HG03558 (cell line): ENCODE data around the gene PCDHB5.
"Not testable (repeated sequence)": the region's sequence is repeated elsewhere in the genome, so short reads cannot be mapped to it uniquely, and the experiment has no call there.

Source experiments
- ATAC-seq: cut with Tn5 transposase; IDR thresholded peaks from one replicate; pipeline ENCODE4 v1.9.1; 2021; ENCODE audit warnings: moderate number of reproducible peaks; ENCODE audit not compliant: unreplicated experiment; ENCODE audit errors: extremely low read depth

Gene PCDHB5

DNA sequence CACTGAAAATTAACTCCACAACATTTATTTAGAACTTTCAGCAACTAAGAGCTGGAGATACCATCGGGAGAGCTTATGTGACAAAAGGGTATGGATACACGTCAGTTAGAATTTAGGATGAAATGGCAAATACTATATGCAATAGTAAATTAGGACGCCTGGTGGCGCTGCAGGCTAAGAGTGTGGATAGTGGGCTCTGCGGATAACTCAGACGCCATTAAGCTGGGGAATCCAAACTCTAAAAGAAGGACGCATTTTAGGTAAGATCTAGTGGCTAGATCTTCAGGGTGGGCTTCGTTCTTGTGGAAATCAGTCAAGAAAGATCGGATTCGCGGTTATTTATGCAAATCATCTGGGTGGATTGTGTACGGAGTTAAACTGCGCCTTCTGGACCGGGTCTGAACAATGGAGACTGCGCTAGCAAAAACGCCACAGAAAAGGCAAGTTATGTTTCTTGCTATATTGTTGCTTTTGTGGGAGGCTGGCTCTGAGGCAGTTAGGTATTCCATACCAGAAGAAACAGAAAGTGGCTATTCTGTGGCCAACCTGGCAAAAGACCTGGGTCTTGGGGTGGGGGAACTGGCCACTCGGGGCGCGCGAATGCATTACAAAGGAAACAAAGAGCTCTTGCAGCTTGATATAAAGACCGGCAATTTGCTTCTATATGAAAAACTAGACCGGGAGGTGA is at the start of gene PCDHB5:
TSS of gene PCDHB5 (plus strand) at position 177 of the 688 bp plus-strand sequence. CDS start at position 406, 229 bp downstream.
- ATAC-seq, result no peak

DNA sequence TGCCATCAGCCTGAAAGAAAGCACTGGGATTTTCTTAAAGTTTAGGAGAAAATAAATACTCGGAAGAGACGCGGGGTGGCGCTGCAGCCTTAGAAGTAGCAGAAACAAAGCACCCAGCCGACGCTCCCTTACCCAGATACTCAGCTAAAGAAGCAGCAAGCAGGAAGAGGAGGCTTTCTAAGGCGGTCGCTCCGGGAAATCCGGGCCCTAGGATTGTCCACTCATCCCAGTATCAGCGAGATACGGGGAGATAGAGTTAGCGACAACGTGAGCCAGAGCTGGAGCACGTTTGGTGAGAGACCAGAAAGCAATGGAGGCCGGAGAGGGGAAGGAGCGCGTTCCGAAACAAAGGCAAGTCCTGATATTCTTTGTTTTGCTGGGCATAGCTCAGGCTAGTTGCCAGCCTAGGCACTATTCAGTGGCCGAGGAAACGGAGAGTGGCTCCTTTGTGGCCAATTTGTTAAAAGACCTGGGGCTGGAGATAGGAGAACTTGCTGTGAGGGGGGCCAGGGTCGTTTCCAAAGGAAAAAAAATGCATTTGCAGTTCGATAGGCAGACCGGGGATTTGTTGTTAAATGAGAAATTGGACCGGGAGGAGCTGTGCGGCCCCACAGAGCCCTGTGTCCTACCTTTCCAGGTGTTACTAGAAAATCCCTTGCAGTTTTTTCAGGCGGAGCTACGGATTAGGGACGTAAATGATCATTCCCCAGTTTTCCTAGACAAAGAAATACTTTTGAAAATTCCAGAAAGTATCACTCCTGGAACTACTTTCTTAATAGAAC is 40.3 kb upstream of the PCDHB5 start, which contains the start of gene PCDHB2:
TSS of gene PCDHB2 (plus strand) at position 135 of the 782 bp plus-strand sequence. CDS start at position 311, 176 bp downstream.
- no peak for ATAC-seq

DNA sequence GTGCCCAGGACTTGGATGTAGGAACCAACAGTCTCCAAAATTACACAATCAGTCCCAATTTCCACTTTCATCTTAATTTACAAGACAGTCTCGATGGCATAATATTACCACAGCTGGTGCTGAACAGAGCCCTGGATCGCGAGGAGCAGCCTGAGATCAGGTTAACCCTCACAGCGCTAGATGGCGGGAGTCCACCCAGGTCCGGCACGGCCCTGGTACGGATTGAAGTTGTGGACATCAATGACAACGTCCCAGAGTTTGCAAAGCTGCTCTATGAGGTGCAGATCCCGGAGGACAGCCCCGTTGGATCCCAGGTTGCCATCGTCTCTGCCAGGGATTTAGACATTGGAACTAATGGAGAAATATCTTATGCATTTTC is 39.8 kb upstream of the PCDHB5 start:
- no peak for ATAC-seq

DNA sequence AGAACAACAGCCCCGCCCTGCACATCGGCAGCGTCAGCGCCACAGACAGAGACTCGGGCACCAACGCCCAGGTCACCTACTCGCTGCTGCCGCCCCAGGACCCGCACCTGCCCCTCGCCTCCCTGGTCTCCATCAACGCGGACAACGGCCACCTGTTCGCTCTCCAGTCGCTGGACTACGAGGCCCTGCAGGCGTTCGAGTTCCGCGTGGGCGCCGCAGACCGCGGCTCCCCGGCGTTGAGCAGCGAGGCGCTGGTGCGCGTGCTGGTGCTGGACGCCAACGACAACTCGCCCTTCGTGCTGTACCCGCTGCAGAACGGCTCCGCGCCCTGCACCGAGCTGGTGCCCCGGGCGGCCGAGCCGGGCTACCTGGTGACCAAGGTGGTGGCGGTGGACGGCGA is 38.8 kb upstream of the PCDHB5 start:
- ATAC-seq, result not testable (repeated sequence)

DNA sequence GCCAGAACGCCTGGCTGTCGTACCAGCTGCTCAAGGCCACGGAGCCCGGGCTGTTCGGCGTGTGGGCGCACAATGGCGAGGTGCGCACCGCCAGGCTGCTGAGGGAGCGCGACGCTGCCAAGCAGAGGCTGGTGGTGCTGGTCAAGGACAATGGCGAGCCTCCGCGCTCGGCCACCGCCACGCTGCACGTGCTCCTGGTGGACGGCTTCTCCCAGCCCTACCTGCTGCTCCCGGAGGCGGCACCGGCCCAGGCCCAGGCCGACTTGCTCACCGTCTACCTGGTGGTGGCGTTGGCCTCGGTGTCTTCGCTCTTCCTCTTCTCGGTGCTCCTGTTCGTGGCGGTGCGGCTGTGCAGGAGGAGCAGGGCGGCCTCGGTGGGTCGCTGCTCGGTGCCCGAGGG is 38.4 kb upstream of the PCDHB5 start:
- ATAC-seq, result not testable (repeated sequence)

DNA sequence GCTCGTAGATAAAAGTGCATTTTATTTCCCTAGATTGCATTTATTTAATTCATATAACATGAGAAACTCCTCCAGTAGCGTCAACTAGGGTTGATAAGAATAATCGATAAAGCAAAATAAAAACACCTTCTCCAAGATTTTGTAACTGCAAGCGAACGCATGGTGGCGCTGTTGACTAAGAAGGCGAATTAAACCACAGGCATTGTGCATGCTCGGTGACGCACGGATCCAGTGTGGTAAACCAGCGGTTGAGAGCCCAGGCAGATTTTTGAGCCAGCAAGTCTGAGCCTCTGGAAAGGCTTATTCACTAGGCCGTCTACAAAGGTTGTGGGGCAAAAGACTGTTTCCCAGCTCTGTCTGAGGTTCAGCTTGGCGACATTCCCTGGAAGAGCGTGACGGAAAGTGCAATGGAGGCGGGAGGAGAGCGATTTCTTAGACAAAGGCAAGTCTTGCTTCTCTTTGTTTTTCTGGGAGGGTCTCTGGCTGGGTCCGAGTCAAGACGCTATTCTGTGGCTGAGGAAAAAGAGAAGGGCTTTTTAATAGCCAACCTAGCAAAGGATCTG is 34.7 kb upstream of the PCDHB5 start, which contains the start of gene PCDHB3:
TSS of gene PCDHB3 (plus strand) at position 231 of the 563 bp plus-strand sequence. CDS start at position 408, 177 bp downstream.
- no peak for ATAC-seq

DNA sequence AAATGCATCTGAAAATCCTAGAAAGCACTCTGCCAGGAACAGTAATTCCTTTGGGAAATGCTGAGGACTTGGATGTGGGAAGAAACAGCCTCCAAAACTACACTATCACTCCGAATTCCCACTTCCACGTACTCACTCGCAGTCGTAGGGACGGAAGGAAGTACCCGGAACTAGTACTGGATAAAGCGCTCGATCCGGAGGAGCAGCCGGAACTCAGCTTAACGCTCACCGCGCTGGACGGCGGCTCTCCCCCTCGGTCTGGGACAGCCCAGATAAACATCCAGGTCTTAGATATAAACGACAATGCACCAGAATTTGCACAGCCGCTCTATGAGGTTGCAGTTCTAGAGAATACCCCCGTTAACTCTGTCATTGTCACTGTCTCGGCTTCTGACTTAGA is 33.9 kb upstream of the PCDHB5 start:
- no peak for ATAC-seq

DNA sequence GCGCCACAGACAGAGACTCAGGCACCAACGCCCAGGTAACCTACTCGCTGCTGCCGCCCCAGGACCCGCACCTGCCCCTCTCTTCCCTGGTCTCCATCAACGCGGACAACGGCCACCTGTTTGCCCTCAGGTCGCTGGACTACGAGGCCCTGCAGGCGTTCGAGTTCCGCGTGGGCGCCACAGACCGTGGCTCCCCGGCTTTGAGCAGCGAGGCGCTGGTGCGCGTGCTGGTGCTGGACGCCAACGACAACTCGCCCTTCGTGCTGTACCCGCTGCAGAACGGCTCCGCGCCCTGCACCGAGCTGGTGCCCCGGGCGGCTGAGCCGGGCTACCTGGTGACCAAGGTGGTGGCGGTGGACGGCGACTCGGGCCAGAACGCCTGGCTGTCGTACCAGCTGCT is 32.9 kb upstream of the PCDHB5 start:
- ATAC-seq, result not testable (repeated sequence)

DNA sequence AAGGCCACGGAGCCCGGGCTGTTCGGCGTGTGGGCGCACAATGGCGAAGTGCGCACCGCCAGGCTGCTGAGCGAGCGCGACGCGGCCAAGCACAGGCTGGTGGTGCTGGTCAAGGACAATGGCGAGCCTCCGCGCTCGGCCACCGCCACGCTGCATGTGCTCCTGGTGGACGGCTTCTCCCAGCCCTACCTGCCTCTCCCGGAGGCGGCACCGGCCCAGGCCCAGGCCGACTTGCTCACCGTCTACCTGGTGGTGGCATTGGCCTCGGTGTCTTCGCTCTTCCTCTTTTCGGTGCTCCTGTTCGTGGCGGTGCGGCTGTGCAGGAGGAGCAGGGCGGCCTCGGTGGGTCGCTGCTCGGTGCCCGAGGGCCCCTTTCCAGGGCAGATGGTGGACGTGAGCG is 32.5 kb upstream of the PCDHB5 start:
- ATAC-seq, result not testable (repeated sequence)

DNA sequence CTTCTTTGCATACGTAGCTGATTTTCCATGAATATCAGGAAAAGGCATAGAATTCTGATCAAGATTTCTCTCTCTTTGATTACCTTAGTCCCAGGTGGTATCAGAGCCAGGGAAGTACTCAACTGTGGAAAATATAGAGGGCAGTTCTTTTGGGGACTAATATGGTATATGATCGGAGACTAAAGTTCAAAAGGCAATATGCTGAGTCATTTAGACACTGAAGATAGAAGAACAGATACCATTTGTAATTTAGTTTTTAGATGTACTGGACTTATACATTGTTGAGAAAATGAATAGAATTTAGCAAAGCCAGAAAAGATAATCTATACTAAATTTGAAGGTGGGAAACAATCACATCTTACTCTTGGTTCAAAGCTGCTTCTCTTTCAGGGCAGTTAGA is 29.7 kb upstream of the PCDHB5 start:
- no peak for ATAC-seq

DNA sequence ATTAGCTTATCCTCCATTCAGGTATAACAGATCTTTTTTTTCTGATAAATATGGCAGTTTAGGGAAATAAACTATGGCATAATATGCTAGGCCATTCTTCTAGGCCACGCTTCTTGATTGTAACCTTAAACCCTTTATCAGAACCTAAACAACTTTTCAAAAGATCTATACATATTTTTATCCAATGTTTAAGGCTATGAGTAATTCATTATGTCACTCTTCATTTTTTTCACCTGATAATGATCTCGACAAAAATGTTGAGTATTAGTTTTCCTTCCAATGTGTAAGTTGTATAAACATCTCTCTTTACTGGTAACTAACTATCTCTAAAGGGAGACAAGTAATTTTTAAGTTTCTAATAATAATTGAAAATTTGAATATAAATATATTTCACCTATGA is 15.8 kb upstream of the PCDHB5 start:
- ATAC-seq, result no peak

DNA sequence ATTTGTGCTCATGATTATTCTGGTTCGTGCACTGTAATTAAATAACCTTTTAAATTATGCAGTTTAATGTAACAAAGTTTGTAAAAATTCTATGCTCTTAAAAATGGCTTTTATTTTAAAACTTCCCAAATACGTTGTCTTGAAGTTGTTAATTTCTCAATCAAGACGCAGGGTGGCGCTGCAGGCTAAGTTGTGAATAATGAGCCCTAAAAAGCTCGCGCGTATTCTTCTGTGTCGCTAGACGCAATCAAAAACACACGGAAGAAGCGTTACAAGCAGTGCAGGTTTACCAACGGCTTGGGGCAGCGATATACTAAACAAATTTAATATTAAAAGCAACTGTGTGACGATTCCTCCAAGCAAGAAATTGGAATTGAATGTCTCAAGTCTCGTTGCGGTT is 13.4 kb upstream of the PCDHB5 start, which contains the start of gene PCDHB4:
TSS of gene PCDHB4 (plus strand) at position 256 of the 400 bp plus-strand sequence. CDS start 181 bp downstream, outside the sequence.
- ATAC-seq, result no peak

DNA sequence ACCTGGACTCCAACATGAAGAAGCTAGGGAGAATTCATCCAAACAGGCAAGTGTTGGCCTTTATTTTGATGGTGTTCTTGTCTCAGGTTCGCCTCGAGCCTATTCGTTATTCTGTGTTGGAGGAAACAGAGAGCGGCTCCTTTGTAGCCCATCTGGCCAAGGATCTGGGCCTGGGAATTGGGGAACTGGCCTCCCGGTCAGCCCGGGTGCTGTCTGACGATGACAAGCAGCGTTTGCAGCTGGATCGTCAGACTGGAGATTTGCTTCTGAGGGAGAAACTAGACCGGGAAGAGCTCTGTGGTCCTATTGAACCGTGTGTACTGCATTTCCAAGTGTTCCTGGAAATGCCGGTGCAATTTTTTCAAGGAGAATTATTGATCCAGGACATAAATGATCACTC is 13.0 kb upstream of the PCDHB5 start:
- no peak for ATAC-seq

DNA sequence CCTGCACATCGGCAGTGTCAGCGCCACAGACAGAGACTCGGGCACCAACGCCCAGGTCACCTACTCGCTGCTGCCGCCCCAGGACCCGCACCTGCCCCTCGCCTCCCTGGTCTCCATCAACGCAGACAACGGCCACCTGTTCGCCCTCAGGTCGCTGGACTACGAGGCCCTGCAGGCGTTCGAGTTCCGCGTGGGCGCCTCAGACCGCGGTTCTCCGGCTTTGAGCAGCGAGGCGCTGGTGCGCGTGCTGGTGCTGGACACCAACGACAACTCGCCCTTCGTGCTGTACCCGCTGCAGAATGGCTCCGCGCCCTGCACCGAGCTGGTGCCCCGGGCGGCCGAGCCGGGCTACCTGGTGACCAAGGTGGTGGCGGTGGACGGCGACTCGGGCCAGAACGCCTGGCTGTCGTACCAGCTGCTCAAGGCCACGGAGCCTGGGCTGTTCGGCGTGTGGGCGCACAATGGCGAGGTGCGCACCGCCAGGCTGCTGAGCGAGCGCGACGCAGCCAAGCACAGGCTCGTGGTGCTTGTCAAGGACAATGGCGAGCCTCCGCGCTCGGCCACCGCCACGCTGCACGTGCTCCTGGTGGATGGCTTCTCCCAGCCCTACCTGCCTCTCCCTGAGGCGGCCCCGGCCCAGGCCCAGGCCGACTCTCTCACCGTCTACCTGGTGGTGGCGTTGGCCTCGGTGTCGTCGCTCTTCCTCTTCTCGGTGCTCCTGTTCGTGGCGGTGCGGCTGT is 11.4 kb upstream of the PCDHB5 start:
- not testable (repeated sequence) for ATAC-seq

DNA sequence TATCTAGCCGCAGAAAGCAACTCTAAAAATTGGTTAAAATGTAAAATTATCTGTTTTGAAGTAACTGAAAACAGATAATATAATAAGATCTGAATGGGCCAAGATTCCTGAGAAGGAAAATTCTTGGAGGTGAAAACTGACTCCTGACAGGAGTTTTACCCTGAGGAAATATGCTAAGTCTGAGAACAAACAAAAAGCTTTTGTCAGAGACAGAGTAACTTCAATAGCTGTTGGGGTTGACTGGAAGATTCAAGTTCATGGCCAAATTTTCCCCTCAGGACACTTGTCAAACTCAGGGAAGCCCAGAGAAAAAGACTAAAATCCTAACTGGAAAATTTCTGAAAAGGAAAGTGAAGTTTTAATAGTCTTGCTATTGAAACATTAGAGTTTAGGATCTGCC is 7.7 kb upstream of the PCDHB5 start:
- no peak for ATAC-seq

DNA sequence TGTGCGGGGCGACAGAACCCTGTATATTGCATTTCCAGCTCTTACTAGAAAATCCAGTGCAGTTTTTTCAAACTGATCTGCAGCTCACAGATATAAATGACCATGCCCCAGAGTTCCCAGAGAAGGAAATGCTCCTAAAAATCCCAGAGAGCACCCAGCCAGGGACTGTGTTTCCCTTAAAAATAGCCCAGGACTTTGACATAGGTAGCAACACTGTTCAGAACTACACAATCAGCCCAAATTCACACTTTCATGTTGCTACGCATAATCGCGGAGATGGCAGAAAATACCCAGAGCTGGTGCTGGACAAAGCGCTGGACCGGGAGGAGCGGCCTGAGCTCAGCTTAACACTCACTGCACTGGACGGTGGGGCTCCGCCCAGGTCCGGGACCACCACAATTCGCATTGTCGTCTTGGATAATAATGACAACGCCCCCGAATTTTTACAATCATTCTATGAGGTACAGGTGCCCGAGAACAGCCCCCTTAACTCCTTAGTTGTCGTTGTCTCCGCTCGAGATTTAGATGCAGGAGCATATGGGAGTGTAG is 786 bp downstream of the PCDHB5 start:
- ATAC-seq, result no peak

DNA sequence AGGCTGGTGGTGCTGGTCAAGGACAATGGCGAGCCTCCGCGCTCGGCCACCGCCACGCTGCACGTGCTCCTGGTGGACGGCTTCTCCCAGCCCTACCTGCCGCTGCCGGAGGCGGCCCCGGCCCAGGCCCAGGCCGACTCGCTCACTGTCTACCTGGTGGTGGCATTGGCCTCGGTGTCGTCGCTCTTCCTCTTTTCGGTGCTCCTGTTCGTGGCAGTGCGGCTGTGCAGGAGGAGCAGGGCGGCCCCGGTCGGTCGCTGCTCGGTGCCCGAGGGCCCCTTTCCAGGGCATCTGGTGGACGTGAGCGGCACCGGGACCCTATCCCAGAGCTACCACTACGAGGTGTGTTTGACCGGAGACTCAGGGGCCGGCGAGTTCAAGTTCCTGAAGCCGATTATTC is 2.3 kb downstream of the PCDHB5 start:
- not testable (repeated sequence) for ATAC-seq

DNA sequence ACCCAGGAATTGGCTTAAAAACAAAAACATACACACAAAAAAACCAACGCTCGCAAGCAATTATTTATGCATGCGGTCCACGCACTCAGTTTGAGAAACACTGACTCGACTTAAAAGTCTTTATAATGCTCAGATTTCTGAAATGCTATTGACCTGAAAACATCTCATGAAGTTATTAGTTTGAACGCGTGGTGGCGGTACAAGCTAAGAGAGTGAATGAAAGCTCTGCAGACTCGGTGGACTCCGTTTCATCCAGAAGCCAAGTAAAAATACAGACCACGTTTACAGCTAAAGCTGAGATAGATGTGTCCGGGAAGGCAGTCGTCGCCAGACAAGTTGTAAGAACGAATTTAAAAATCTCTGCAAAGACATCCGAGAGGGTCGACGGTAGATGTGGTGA is 14.8 kb downstream of the PCDHB5 start, which contains the start of gene PCDHB6:
TSS of gene PCDHB6 (plus strand) at position 246 of the 400 bp plus-strand sequence. CDS start 201 bp downstream, outside the sequence.
- ATAC-seq, result no peak

DNA sequence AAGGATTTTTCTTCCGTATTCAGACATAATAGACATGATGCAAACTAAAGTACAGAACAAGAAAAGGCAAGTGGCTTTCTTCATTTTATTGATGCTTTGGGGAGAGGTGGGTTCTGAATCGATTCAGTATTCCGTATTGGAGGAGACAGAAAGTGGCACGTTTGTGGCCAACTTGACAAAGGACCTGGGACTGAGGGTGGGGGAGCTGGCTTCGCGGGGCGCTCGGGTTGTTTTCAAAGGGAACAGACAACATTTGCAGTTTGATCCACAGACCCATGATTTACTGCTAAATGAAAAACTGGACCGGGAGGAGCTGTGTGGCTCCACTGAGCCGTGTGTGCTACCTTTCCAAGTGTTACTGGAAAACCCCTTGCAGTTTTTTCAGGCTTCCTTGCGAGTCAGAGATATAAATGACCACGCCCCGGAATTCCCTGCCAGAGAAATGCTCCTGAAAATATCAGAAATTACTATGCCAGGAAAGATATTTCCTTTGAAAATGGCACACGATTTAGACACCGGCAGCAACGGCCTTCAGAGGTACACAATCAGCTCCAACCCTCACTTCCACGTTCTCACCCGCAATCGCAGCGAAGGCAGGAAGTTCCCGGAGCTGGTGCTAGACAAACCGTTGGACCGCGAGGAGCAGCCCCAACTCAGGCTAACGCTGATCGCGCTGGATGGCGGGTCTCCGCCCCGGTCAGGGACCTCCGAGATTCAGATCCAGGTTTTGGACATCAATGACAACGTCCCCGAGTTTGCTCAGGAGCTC is 15.4 kb downstream of the PCDHB5 start:
- ATAC-seq, result no peak
